T-helper 2 cell treated with Interferon-gamma antibody and Interleukin-4, amounts not matched to agents 100 ng/mL and 5 ng/mL, for 36 hours (primary cell): ENCODE data around the gene GDAP2. TPM values are rescaled to one million over a fixed set of nuclear protein-coding genes. Genes with fewer than 3 reads are reported as not detected.
"Not testable (repeated sequence)": the region's sequence is repeated elsewhere in the genome, so short reads cannot be mapped to it uniquely, and the experiment has no call there.

Experiments used
- intact Hi-C: fragments of 100-400 bp; cut with micrococcal nuclease; formaldehyde crosslinking; loops from one replicate; pipeline ENCODE4 v1.15.1; 2023
- total RNA-seq: library from RNA; stranded (reverse); gene quantifications from 2 replicates; pipeline ENCODE4 v1.2.3, GENCODE V29; 2022

Gene GDAP2
- 20.4 and 22.4 TPM in 2 replicates for total RNA-seq

- intact Hi-C loops: loop anchor here (1.0 to 5.0 kb wide), 3 partner anchors 324 to 1211 kb away; partner anchors contain the start of genes MAN1A2 and WARS2
Measured at GRCh38 chr1:117929343-117930172, at the start of gene GDAP2, which contains the start of gene WDR3. Gene GDAP2, minus strand, starts transcription at chr1:117929621. Its CDS starts 9,264 bp downstream, at chr1:117920357. Gene WDR3, plus strand, starts transcription at chr1:117929739. Its CDS starts 3,581 bp downstream, at chr1:117933320.

- intact Hi-C loops: no loop called here
Measured at GRCh38 chr1:117976381-117976780, 47.0 kb upstream of the GDAP2 start.

- intact Hi-C loops: no loop called here
Measured at GRCh38 chr1:117971777-117972176, 42.4 kb upstream of the GDAP2 start.

GRCh38 chr1:117970252-117970651, 40.8 kb upstream of the GDAP2 start:
- intact Hi-C loops: no loop called here

GRCh38 chr1:117967881-117968280, 38.5 kb upstream of the GDAP2 start:
- intact Hi-C loops: no loop called here

GRCh38 chr1:117967477-117967876, 38.1 kb upstream of the GDAP2 start:
- intact Hi-C loops: no loop called here

GRCh38 chr1:117964290-117965038, 35.0 kb upstream of the GDAP2 start:
- intact Hi-C loops: no loop called here

GRCh38 chr1:117959364-117959763, 29.9 kb upstream of the GDAP2 start:
- intact Hi-C loops: no loop called here

- intact Hi-C loops: no loop called here
Measured at GRCh38 chr1:117952386-117952785, 23.0 kb upstream of the GDAP2 start.

GRCh38 chr1:117942293-117942692, 12.9 kb upstream of the GDAP2 start:
- intact Hi-C loops: no loop called here

GRCh38 chr1:117933769-117934168, 4.3 kb upstream of the GDAP2 start:
- intact Hi-C loops: no loop called here

GRCh38 chr1:117932576-117932975, 3.2 kb upstream of the GDAP2 start:
- intact Hi-C loops: no loop called here

GRCh38 chr1:117930484-117930883, 1.1 kb upstream of the GDAP2 start:
- intact Hi-C loops: no loop called here

- intact Hi-C loops: no loop called here
Measured at GRCh38 chr1:117930173-117930447, 689 bp upstream of the GDAP2 start.

GRCh38 chr1:117928881-117929342, 509 bp downstream of the GDAP2 start:
- intact Hi-C loops: loop anchor here (1.0 to 5.0 kb wide), 3 partner anchors 324 to 1211 kb away; partner anchors contain the start of genes MAN1A2 and WARS2

- intact Hi-C loops: loop anchor here (5.0 kb wide), 1 partner anchor 559 kb away; the partner anchor contains the start of gene MAN1A2
Measured at GRCh38 chr1:117925981-117926380, 3.4 kb downstream of the GDAP2 start.

GRCh38 chr1:117922717-117923116, 6.7 kb downstream of the GDAP2 start:
- intact Hi-C loops: not testable (repeated sequence)

GRCh38 chr1:117921991-117922390, 7.4 kb downstream of the GDAP2 start:
- intact Hi-C loops: no loop called here

GRCh38 chr1:117919376-117919775, 10.0 kb downstream of the GDAP2 start:
- intact Hi-C loops: no loop called here

GRCh38 chr1:117911051-117911450, 18.4 kb downstream of the GDAP2 start:
- intact Hi-C loops: no loop called here

- intact Hi-C loops: no loop called here
Measured at GRCh38 chr1:117905019-117905418, 24.4 kb downstream of the GDAP2 start.

GRCh38 chr1:117904485-117904884, 24.9 kb downstream of the GDAP2 start:
- intact Hi-C loops: no loop called here
